AG09309 (cell line): ENCODE data around the gene S100A1.

Experiments used
- DNase-seq: peaks from one replicate; pipeline ENCODE4 v3.0.0-alpha.2; 2010; ENCODE audit warnings: low read depth
- H3K4me3 ChIP-seq: 2 replicates; pipeline ENCODE4 v1.5.1; 2011; ENCODE audit warnings: mild to moderate bottlenecking, low read depth, low read length, moderate library complexity; ENCODE audit not compliant: control insufficient read depth
- CTCF ChIP-seq: IDR thresholded peaks from 2 replicates; pipeline ENCODE4 v1.5.1; 2011; ENCODE audit warnings: mild to moderate bottlenecking, low read depth, low read length, inconsistent platforms; ENCODE audit not compliant: insufficient read depth, control insufficient read depth; ENCODE audit errors: missing control alignments

The S100A1 gene

GRCh38 chr1:153642161-153642560 is 13.9 kb downstream of the S100A1 start:
- no peak for DNase-seq
- no peak overlapping the region for H3K4me3 ChIP-seq
- TF ChIP-seq CTCF = no peak

DNA sequence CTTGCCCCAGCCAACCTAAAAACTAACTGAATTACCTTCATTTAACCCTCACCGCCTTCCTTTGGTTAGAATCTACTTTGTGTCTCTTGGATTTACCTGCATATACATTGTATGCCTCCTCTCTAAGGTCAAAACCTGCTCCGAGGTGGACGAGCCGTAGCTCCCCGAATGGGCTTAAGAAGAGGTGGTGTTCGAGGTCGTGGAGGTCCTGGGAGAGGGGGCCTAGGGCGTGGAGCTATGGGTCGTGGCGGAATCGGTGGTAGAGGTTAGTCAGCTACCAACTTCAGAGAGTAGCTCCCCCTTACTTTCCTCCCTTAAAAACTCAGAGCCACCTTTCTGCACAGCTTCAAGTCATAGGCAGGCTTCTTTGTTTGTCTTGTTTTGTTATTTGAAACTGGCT is 14.9 kb downstream of the S100A1 start:
- DNase-seq = no peak
- TF ChIP-seq CTCF = no peak
- no peak overlapping the region for H3K4me3 ChIP-seq

DNA sequence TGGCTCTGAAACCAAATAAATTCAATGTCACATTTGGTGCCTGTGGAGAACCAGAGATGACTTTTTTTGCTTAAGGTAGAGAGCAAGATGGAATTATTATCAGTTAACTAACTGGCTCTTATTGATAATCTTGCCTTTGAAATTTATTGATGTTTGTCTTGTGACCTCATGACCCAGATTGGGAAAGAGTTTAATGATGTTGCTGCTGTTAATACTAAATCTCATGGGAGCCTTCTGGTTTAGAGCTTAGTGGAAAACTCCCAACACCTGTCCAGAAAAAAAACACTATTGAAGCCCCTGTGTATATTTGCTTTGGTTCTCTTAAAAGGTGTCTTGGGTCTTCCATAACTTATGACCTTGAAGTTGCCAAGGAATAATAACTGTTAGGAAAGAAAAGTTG is 15.6 kb downstream of the S100A1 start:
- TF ChIP-seq CTCF = no peak
- no peak for DNase-seq
- no peak overlapping the region for H3K4me3 ChIP-seq

DNA sequence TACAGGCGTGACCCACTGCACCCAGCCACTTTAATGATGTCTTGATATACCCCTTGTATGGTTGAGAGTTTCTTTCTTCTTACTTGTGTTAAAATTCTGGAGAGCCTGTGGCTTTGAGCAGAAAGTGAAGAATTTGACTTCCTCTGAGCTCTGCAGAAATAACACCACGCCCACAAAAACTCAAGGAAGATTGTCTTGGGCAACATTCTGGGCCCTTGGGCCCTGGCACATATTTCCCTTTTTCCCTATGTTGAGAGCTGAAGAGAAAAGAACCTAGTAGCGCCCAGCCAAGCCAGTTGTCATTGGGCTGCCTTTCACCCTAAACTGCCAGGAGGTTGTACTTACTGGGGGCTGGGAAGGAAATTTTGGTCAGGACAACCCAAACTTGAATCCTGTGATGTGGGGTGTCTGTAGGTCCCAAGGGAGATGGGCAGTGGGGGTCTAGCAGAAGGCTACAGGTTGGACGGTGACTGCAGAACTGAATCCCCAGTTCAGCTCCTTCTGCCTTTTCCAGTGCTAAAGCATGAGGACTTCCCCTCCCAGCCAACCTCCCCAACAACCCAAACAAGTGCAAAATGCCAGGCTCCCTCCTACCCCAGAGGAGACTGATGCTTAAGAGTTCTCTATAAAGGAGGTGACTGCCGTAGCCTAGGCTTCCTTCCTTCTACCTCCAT is 18.6 kb downstream of the S100A1 start:
- TF ChIP-seq CTCF = no peak
- no peak for DNase-seq

DNA sequence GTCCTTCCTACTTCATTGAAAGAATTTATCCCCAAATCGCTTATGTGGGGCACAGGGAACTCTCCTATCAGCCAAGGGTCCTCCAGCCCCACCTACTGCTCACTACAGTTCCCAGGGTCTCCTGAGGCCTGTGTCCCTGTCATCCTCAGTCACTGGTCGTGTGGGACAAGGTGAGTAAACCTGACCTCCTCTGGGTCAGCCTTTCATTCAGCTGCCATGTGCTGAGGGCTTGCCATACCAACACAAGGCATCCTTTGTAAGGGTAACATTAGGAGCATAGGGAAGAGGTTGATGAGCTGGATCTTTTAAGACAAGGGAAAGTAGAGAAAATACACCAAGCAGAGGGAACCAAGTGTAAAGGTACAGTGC is 19.1 kb downstream of the S100A1 start:
- H3K4me3 ChIP-seq = no peak overlapping the region
- DNase-seq = no peak
- TF ChIP-seq CTCF = no peak

More for the DNA sequence above, 18.6 kb downstream of the S100A1 start:
- H3K4me3 ChIP-seq = no peak overlapping the region

- TF ChIP-seq CTCF = no peak
- no peak overlapping the region for H3K4me3 ChIP-seq
- no peak for DNase-seq
These were observed 19.9 kb downstream of the S100A1 start for GRCh38 chr1:153648000-153648643.
